HG03159 (cell line): ENCODE data around the gene WFS1.

ENCODE experiments used
- ATAC-seq: cut with Tn5 transposase; IDR thresholded peaks from one replicate; pipeline ENCODE4 v1.9.1; 2021; ENCODE audit warnings: mild to moderate bottlenecking, moderate library complexity; ENCODE audit not compliant: unreplicated experiment

WFS1 gene

DNA sequence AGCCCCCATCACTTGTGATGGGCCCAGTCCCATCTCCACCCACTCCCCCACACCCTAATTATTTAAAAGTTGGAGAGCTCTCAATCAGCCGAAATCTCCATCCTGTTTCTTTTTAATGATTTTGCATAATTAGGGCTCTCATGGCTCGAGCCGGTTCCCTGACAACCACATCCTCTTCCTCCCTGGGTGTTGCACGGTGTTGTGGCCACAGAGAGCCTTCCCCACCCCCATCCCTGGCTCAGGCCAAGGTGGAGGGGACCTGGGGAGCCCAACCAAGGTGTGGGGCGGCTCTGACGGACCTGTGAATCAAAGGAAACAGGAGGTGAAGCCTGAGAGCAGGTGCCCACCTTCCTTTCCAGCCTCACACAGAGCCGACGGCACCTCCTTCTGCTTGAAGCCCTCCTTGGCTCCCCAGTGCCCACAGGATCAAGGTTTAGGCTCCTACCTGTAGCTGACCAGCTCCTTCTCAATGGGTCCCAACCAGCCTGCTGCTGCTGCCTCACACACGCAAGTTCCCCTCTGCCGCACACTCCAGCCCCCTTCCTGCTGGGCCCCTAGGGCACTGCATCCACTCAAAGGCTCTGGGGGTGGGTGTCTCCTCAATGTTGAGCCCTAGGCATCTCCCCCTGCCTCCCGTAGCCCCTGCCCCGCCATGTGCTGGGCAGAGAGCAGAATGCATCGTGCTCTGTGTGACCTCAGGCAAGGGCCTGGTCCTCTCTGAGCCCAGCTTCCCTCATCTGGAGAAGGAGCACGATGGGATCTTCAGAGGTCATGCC, 68.7 kb downstream of the WFS1 start:
- no peak for ATAC-seq

DNA sequence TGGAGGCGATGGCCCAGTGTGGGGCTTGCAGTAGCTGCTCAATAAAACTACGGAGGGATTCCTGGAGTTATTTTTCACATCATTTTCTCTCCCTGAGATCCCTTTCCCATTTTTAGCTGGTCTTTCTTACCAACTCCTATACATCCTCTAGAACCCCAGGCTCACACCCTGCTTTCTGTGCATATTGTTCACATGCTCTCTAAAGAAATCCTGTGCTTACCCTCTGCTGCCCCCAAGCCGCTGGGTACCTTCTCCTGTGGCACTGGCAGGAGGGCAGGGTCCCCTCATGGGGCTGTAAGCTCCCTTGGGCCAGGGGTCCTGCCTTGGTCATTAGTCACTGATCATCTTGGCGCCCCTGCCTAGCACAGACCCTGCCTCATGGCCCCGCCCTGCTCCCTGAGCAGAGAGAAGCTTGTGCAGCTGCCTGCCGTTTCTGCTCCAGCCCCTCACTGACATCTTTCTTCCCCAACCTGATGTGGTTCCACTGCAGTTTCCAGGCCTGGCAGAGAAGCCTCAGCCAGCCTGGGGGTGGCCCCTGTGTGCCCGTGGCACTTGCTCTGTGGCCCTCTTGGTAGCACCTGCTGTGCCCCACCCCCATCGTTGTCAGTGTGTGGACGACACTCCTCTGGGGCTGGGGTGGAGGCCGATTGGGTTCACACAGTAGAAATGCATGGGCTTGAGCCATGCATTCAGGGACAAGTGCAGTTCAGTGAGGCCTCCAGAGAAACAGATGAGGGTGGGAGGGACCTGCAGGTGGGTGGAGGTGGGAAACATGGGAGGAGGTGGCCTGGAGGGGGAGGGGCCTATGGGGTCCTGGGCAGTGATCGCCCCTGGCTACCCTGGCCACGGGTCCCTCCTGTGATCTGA, 69.5 kb downstream of the WFS1 start:
- no peak for ATAC-seq

DNA sequence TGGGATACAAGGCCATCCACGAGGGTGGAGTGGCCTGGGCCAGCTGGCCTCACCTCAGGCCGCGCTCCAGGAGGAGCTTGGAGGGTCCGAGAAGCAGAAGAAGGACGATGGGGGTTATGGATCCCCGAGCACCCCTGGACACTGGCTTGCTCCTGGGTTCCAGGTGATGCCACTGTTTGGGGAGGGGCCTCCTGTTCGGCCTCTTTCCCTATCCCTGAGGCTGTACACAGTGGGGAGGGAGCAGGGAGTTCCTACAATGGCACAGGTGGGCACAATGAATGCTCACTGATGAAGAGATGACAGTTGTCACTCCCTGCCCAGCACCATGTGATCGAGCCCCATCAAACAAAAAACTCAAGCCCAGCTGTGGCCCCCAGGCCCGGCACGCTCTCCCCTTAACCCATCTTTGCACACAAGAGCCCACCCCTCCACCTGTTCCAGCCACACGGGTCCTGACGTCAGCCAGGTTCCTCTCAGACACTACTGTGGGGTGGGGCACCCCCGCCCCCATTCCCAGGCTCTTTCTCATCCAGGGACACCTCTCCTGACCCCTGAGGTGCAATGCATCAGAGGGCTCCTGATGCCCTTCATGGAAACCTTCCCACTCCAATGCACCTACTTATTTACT, 70.3 kb downstream of the WFS1 start:
- ATAC-seq = no peak

DNA sequence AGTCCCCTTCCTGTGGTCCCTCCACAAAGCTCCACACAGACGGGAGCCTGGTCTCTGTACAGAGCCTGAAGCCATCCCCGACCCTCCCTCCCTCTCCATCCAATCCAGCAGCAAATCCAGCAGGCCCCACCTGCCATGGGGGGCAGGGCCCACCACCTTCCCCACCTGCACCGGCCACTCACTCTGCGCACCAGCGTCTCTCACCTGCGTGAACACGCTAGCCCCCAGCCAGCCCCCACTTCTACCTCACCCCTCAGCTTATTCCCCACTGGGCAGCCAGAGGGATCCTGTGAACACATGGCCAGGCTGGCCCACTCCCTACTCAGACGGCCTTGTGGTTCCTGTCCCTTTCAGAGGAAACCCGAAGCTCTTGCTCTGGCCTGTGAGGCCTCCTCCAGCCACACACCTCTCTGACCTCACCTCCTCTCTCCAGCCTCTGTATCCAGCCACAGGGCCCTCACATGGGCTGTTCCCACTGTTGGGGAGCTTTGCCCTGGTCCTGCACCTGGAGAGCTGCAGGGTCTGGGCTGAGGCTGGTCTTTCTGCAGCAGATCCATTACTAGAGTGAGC, 70.9 kb downstream of the WFS1 start:
- no peak for ATAC-seq

DNA sequence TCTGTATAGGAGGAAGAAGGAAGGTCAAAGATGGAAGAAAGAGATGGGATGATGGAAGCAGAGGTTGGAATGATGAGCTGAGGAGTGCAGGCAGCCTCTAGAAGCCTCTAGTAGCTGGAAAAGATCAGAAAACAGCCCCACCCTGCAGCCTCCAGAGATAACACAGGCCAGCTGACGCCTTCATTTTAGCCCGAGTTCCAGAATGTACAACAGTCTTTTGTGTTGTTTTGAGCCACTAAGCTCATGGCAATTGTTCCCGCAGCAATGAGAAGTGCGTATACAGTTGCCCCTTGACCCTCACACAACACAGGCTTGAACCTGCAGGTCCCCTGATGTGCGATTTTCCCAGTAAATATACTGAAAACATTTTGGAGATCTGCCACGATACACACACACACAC, 72.0 kb downstream of the WFS1 start:
- ATAC-seq = no peak

DNA sequence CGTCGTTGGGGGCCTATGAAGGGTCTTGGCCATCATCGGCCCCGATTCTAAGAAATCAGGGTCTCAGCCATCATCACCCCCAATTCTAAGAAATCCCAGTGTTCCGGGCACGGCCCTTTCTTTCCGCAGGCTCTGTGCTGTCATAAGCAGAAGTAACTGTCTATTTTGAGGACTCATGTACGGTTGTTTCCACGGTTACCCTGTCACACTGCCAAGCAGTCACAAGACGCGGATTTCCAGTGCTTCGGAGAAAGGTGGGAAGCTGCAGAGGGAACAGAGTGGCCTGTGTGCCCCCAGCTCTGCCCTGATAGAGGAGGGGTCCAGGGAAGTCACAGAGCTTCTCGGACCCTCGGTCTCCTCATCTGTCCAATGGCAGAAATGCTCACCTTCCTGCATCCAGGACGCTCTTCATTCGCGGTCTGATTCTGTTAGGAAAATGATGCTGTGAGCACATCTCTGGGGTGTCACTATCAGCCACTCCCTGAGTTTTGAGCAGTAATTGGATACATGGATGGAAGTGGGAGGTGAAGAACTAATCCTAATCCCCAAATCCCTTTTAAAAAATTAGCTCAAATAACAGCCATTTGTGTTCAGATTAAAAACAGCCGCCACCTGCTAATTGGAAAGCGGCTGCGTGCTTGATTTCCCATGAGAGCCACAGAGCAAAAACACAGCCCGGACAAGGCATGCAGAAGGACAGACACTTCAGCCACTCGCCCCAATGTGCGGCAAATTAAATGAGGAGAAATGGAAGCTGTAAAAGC, 73.1 kb downstream of the WFS1 start:
- ATAC-seq = no peak

DNA sequence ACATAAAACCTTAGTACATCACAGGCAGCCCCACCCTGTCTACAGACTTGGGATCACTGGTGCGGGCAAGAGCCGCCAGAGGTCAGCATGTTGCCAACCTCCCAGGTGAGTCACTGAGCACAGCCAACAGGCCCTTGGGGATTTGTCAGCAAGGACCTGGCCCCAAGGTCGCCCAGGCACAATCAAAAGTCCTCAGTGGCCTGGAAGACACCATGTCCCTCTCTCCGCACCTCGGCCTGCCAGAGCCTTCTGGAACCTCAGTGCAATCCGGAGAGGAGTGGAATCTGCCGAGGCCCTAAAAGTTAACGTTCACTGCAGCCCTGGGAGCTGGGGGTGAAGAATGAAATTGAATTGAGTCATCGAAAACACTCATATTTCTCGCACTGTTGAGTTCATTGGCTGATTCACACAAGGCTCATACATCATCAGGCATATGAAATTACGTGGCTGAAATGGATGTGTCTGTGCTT, 74.3 kb downstream of the WFS1 start:
- no peak for ATAC-seq

DNA sequence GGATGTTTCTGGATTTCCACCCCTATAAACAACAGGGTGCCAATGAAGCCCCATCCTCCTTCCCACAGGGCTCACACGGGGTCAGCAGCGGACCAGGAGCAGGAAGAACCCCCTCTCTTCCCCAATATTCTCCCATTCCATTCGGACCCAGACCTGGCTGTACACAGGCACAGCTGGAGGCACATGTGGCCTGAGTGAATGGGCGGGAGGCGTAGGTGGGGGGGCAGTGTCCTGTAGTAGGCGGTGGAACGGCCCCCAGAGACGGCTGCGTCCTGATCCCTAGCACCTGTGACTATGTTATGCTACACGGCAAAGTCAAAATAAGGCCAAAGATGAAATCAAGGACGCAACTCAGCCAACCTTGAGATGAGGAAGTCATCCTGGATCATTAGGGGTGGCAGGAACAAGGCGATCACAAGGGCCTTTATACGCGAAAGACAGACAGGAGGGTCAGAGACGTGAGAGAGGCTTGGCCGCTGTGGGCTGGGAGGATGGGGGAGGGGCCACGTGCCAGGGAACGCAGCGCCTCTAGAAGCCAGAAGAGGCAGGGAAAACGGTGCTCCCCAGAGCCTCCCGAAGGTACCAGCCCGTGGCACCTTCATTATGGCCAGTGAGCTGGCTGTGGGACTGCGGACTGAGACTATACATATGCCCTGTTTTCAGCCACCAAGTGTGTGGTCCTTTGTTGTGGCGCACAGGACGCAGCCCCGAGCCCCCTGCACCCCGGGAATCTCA, 75.6 kb downstream of the WFS1 start:
- no peak for ATAC-seq

DNA sequence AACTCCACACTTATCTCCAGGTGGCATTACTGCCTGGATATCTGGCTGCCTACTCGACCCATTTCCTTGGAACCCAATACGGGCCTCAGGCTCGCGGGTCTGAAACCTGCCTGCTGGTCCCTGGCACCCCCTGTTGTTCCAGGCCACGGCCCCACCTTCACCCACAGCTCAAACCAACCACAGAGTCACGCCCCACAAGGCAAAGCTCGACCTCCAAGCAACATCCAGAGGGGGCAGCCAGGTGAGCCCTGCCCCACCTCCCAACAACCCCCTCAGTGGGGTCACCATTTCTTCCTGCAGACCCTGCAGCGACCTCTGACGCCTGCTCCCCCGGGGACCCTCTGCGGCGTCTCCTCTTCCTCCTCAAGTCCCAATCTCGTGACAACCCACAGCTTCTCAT, 76.2 kb downstream of the WFS1 start:
- no peak for ATAC-seq

DNA sequence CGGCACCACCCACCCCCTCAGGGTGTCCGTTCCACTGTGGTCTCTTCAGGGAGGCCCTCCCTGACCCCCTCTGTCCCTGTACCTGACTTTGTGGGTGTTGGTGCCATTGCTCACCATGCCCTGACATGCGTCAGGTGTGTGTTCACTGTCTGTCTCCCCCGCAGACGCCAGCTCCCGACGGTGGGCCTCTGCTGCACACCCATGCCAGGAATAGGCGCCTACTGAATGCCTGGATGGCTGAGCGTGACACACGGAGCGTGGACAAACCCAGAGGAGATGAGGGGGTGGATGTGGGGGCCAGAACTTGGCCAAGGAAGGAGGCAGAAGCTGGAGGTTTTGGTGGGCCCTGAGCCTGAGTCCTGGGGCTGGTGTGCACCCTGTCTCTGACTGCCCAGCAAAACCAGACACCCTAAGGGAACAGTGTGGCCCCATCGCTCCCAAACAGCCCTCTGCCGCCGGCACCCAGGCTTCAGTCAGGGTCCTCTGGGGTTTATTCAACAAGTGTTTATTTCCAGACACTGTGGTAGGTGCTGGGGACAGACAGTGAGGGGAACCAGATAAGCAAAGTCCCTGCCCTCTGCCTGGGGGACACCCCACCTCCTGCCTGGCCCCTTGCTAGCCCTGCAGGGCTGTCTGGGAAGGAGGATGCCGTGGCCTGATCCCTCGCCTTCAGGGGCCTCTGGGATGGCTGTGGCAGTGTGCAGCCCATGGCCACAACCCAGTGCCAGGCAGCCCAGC, 76.9 kb downstream of the WFS1 start:
- no peak for ATAC-seq

DNA sequence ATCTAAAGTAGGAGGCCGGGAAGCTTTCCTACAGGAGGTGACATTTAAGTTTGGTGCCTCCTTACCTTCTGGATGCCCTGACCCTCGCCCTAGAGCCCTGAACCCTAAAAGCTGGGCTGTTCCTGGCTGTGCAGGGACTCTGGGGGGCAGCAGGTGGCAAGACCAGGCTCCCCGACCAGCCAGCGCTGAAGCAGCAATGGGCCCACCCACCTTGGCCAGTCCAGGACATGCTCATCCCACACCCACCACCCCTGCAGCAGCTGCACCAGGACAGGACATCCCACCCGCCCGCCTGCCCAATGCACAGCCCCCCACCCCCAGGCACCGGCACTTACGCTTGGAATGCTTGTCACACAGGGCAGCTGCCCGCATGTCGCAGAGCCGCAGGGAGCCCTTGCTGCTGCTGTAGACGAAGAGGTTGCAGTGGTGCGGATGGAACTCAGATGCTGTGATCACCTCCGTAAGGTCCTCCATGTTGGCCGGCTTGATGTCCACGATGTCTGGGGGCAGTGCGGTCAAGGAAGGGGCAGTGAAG, 77.9 kb downstream of the WFS1 start:
- ATAC-seq = no peak

DNA sequence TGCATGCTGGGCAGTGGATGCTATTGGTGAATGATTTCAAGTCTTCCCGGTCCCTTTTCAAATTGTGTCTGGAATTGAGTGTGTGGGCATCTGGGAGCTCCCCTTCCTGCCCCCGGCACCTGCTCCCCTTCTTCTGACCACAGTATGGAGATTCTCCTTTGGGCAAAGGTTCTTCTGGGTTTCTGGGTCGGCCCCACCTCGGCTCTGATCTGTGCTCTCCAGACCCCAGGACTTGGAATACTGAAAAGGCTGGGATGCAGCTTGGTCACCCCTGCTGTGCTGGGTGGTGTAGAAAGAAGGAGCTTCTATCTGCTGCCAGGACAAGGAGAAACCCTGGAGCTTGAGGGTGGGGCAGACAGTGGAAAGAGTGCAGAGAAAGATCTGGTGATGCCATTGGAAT, 78.8 kb downstream of the WFS1 start:
- ATAC-seq = no peak

DNA sequence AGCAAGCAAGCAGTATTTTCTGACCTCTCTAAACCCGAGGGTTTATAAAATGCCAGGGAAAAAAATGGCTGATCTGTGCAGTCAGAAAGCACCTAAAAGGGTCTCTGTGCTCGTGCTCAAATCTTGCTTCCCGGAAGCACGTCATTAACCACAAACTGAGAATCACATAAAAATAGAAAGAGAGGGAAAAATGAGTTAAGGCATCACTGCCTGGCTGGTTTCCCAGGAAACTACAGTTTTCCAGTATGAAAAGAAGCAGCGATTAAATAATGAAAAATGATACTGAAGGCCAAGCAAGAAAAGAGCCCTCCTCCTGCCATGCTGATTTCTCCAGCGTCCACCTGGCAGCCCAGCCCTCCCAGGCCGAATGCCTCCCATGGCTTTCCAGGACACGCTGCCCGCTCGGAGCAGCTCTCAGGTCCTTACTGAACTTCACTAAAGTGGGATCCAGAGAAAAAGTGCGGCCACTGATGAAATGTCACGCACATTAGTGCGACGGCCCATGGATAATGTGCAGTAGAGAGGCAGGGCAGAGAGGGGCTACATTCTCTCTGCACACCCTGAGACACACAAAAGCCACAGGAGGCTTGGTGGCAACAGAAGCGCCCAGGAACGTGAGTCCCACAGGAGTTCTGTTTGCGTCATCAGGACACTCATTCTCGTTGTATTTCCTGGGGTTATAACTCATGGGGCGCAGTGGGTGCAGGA, 80.4 kb downstream of the WFS1 start:
- no peak for ATAC-seq

DNA sequence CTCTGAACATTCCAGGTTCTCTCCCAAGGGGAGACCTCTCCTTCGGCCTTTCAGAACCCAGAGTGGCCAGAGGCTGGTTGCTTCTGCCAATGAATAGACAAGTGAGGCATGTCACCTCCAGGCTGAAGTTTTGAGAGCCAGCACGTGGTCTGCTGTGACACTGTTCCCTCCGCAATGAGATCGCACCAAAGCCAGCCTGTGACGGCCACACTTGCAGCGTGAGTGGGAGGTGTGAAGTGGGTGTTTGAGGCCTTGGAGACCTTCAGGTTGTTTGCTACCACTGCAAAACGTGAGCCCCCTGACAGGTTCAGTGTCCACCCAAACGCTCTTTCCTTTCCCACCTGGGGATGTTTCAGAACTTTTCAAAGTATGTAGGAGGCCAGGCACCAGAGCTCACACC, 81.0 kb downstream of the WFS1 start:
- ATAC-seq = no peak

DNA sequence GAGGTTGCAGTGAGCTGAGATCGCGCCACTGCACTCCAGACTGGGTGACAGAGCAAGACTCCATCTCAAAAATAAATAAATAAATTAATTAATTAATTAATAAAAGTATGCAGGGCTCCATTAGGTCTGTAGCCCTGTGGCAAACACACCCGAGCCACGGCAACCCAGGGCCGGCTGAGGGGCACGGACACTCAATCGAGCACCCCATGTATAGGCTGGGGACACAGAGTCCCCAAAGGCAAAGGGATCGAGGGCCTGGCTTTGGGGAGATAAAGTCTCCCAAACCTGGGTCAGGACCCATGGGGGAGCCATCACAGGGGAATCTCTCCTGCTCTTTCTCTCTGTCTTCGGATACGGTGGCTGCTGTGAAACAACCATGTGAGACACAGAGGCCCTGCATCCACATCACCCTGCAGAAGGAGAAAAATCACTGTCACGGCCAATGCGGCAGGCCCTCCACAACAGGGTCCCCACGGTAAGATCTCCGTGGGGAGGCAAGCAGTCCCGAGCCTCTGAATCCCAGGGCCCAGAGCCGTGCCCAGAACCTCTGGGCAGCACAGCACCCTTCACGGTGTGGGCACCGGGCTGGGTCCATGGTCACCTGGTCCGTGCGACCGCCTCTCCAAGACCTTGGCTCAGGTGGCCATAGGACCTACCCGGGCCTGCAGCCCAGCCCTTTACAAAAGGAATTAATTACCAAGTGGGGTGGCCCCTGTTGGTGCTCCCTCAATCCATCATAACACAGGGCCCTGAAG, 81.8 kb downstream of the WFS1 start:
- ATAC-seq = no peak

DNA sequence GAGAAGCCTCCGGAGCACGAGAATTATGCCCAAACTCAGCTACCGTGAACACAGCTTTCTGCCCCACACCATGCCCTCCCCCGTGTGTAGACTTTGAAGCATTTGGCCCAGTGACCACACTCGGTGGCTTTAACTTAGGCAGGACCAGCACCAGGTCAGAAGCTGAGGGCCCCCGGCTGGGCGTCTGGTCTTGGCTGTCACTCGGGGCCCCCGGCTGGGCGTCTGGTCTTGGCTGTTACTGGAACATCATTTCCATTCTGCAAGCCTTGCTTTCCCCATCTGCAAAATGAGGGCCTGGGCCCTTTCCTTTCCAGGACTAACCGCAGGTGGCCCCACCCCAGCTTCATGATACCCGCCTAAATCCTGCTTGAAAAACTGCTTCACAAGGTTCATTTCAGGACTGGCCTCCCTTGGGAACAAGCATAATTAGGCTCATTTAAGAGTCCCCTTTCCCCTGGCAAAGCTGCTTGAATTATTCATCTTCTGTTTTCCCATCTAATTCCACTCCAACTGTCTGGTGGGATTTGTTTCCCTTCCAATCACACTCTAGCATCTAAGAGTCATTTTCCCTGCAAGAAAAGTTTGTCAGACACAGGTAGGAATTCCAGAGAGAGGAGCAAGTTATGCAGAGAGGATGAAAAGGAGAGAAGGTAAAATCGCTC, 82.5 kb downstream of the WFS1 start:
- no peak for ATAC-seq
